MM.1S (cell line): ENCODE results near the gene VLDLR.

Source experiments
- CTCF ChIP-seq: fragments of 300-600 bp; sonication (generic); IDR thresholded peaks from 2 replicates; pipeline ENCODE4 v1.5.1; 2016; ENCODE audit warnings: antibody characterized with exemption, low read length, mixed read lengths
- EZH2 ChIP-seq: fragments of 300-600 bp; sonication (generic); optimal IDR thresholded peaks from 2 replicates; pipeline ENCODE3; 2017; ENCODE audit warnings: low read depth, mild to moderate bottlenecking, antibody characterized with exemption, low read length, mixed read lengths
- EZH2phosphoT487 ChIP-seq: fragments of 300-600 bp; sonication (generic); IDR thresholded peaks from 2 replicates; pipeline ENCODE4 v1.6.1; 2018; ENCODE audit warnings: antibody characterized with exemption, low read length

DNA sequence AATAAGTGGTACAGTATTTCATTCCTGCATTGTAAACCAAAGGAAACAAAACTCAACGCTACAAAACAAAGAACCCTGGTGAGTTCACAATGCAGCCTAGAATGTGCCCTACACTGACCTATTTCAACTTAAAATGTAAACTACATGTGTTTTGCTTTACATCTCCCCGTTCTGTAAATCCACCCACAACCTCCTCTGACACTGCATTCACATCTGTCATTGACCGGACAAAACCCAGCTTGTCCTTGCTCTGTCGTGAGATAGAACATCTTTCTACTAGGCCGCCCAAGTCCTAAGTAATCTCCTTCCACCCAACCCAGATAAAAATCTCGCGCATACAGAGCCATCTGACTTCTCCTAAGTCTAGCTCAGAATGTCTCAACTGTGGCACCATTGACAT, 6.1 kb upstream of the VLDLR start:
- TF ChIP-seq EZH2 (no peak), CTCF (no peak), EZH2phosphoT487 (no peak)
